GM12874 (cell line): ENCODE results near the gene SPOCD1.

Experiments
- TF ChIP-seq, protein P1 (sequence below): IDR thresholded peaks from 2 replicates; pipeline ENCODE4 v1.5.1; 2011; ENCODE audit warnings: low read depth, mild to moderate bottlenecking, control low read depth, low read length, moderate library complexity; ENCODE audit not compliant: insufficient read depth

SPOCD1 gene

DNA sequence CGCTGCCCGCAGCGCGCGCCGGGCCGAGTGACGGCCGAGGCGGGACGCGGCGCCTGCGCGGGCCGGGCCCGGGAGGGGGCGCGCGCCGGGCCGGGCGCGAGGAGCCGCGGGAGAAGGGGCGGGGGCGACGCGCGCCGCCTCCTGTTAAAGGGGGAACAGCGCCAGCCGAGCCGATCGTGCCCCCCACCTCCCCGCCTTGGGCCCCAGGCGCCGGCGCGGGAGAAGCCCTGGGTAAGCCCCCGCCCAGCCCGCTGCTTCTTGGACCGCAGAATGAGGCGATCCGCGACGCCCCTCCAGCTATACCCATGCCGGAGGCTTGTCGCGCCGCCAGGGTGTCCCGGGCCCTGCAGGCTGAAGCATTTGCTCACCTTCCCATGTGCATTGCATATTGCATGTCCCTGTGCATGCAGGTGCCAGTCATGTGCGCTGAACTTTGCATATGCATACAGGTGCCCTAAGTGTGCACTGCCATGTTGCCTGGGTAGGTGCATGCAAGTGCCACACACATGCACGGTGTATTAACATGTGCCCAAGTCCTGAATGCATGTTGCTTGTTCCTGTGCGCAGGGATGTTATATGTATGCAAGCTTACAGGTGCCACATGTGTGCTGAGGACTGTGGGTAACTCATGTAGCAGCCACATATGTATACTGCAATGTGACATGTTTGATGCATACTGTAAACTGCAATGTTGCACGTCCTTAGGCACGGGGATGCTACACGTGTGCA, 51.3 kb downstream of the SPOCD1 start, which contains the start of gene ADGRB2:
ADGRB2 (minus strand) TSS at position 29 of the 729 bp plus-strand sequence. CDS start 7,119 bp downstream, outside the sequence.
- TF ChIP-seq, protein P1, sequence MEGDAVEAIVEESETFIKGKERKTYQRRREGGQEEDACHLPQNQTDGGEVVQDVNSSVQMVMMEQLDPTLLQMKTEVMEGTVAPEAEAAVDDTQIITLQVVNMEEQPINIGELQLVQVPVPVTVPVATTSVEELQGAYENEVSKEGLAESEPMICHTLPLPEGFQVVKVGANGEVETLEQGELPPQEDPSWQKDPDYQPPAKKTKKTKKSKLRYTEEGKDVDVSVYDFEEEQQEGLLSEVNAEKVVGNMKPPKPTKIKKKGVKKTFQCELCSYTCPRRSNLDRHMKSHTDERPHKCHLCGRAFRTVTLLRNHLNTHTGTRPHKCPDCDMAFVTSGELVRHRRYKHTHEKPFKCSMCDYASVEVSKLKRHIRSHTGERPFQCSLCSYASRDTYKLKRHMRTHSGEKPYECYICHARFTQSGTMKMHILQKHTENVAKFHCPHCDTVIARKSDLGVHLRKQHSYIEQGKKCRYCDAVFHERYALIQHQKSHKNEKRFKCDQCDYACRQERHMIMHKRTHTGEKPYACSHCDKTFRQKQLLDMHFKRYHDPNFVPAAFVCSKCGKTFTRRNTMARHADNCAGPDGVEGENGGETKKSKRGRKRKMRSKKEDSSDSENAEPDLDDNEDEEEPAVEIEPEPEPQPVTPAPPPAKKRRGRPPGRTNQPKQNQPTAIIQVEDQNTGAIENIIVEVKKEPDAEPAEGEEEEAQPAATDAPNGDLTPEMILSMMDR = no peak

DNA sequence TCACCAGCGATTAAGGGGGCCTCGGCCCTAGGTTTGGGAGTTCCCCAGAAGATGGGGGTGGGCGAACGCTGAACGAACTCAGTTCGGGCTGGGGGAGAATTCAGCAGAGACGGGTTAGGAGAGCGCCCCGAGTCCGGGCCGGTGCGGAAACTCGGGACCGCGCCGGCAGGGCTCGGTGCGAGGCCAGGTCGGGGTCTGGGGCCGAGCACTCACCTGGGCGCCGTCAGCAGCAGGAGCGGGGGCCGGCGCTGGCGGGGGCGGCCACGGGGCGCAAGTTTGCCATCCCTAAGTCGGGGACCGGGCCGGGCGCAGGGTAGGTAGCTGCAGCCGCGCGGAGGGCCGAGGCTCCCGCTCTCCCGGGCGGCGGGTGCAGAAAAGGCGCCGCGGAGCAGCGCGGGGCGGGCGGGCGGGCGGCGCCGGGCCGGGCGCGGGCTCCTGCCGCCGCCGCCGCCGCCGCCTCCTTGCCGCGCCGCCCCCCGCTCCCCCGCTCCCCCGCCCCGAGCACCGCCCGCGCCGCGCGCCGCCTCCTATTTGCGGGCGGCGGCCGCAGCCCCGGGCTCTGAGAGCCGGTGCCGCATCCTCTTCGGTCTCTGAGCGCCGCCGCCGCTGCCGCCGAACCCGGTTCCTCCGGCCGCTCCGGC, 52.0 kb downstream of the SPOCD1 start:
- TF ChIP-seq, protein P1 = no peak

DNA sequence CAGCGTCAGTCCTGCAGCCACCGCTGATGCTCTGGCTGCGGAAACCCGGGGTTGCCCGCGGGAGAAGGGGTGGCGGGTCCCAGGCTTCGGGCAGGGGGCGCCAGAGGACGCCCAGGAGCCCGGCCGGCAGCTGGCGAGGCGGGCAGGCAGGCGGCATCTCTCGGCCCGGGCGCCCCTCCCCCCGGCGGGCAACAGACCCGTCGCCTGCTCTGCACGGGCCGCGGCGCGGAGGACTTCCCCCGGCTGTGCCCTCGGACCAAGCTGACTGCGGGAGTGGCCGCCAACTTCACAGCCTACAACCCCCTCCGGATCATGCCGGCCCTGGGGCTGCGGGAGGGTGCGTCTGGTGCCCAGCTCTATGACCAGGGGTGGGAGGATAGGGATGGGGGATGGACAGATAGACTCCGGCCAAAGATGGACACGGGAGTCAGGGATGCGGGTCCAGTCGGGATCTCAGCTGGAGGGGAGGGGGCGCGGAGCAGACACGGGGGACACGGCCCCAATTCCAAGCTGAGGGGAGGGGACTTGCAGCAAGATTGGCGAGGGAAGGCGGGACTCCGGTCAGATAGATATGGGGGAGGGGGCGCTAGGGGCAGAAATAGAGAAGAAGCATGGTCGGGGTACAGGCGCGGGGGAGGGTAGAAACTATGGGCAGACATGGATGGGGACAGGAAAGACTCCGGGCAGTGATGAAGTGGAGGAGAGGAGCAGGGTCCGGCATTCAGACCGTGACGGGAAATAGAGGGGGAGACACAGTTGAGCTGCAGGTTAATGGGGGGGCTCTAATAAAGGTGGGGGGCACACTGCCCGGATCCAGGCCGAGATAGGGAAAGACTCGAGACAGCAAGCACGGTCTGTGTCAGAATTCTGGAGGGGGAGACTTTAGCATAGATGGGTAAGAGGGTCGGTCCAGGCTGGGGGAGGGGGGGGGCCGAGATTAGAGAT, 52.8 kb downstream of the SPOCD1 start:
- TF ChIP-seq, protein P1 = peak; percentile 73

- TF ChIP-seq, protein P1 = no peak
Observed at GRCh38 chr1:31762323-31762722, 53.5 kb downstream of the SPOCD1 start.

DNA sequence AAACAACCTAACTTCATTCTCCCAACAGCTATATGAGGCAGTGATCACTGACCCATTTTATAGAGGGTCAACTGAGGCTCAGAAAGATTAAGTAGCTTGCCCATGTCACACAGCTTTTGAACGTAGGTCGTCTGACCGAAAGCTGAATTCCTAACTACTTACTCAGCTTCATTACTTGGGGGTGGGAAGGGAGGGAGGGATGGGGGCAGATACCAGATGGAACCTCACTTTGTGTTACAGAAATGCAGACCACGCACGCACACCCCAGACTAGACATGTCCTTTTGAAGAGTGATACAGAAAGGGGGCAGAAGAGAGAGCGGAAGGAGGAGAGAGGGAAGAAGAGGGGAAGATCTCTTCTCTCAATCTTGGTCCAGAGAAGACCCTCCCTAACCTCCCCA, 53.9 kb downstream of the SPOCD1 start:
- TF ChIP-seq, protein P1 = no peak

DNA sequence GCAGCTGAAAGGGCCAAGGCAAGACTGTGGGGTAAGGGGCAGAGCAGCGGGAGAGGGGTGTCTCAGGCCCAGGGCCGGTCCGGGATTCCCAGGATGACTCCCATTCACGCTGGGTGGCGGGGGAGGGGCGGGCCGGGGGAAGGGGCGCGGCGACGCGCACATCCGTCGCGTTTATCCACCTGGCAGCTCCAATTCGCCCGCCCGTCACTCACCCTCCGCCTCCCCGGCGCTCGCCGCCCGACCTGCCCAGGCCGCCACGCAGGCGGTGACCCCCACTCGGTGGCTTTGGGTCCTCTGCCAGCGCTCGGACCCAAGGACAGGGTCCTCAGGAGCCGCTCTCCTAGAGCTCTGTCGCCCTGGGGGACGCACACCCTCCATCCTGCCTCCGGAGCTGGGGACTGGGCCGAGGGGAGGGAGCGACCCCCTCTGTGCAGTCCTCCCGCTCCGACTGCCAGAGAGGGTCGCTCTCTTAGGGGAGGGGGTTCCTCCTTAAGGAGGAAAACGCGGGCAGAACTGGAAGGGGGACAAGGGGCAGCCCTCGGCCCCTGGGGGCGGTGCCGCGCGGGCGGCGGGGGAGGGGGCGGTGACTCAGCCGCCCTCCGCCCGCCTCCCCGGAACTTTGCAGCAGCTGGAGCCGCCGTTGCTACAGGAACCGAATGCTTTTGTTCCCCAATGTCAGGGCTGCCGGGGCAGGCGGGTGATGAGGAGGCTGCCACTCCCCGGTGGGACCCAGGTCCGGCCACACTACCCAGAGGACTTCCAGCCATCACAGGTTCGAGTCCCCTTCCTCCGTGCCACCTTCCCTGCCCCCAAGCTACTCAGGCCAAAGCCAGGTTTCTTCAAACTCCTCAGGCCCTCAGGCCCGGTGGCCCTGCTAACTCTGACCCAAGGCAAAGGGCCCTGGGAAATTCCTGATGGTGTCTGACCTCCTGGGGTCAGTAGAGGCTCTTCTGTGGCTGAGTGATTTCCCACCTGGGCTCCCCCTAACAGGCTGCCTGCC, 55.1 kb downstream of the SPOCD1 start:
- TF ChIP-seq, protein P1 = no peak
